Activated CD8-positive, alpha-beta memory T cell treated with anti-CD3 and anti-CD28 coated beads for 24 hours (primary cell): Measurements from ENCODE around the gene CHMP2B.

Experiments used
- DNase-seq: peaks from one replicate; pipeline ENCODE4 v3.0.0-alpha.2; 2020

Gene CHMP2B

GRCh38 chr3:87227104-87227834 is at the start of gene CHMP2B:
Gene CHMP2B (plus strand): TSS chr3:87227309. CDS start chr3:87227523, 214 bp downstream.
- DNase-seq, result peak; percentile 96

GRCh38 chr3:87179642-87180041 is 47.5 kb upstream of the CHMP2B start:
- no peak for DNase-seq

GRCh38 chr3:87181551-87181950 is 45.6 kb upstream of the CHMP2B start:
- no peak for DNase-seq

GRCh38 chr3:87182023-87182422 is 45.1 kb upstream of the CHMP2B start:
- DNase-seq, result no peak

GRCh38 chr3:87186608-87187159 is 40.4 kb upstream of the CHMP2B start:
- no peak for DNase-seq

- DNase-seq, result no peak
These were observed 35.9 kb upstream of the CHMP2B start for GRCh38 chr3:87191175-87191574.

GRCh38 chr3:87191641-87192040 is 35.5 kb upstream of the CHMP2B start:
- DNase-seq, result no peak

- no peak for DNase-seq
These were observed 30.2 kb upstream of the CHMP2B start for GRCh38 chr3:87196879-87197278.

- no peak for DNase-seq
These were observed 29.6 kb upstream of the CHMP2B start for GRCh38 chr3:87197531-87197930.

GRCh38 chr3:87198774-87199173 is 28.3 kb upstream of the CHMP2B start:
- DNase-seq, result no peak

GRCh38 chr3:87199628-87200027 is 27.5 kb upstream of the CHMP2B start:
- no peak for DNase-seq

GRCh38 chr3:87200060-87200647 is 27.0 kb upstream of the CHMP2B start:
- no peak for DNase-seq

- no peak for DNase-seq
These were observed 25.4 kb upstream of the CHMP2B start for GRCh38 chr3:87201727-87202126.

GRCh38 chr3:87203809-87204208 is 23.3 kb upstream of the CHMP2B start:
- no peak for DNase-seq

GRCh38 chr3:87206070-87206469 is 21.0 kb upstream of the CHMP2B start:
- no peak for DNase-seq

- no peak for DNase-seq
These were observed 20.5 kb upstream of the CHMP2B start for GRCh38 chr3:87206635-87207034.

- DNase-seq, result no peak
These were observed 19.6 kb upstream of the CHMP2B start for GRCh38 chr3:87207460-87207859.

- DNase-seq, result no peak
These were observed 18.0 kb upstream of the CHMP2B start for GRCh38 chr3:87209111-87209510.

GRCh38 chr3:87218560-87218959 is 8.5 kb upstream of the CHMP2B start:
- no peak for DNase-seq

- no peak for DNase-seq
These were observed 7.5 kb upstream of the CHMP2B start for GRCh38 chr3:87219611-87220010.

GRCh38 chr3:87225659-87226058 is 1.4 kb upstream of the CHMP2B start:
- DNase-seq, result no peak

GRCh38 chr3:87227835-87228144 is 681 bp downstream of the CHMP2B start:
- DNase-seq, result no peak

GRCh38 chr3:87228316-87228715 is 1.2 kb downstream of the CHMP2B start:
- no peak for DNase-seq

GRCh38 chr3:87229113-87229512 is 2.0 kb downstream of the CHMP2B start:
- no peak for DNase-seq

- DNase-seq, result no peak
These were observed 6.7 kb downstream of the CHMP2B start for GRCh38 chr3:87233805-87234204.
